Liver (tissue), 3 donors: ENCODE results near the gene PEAK3.

ENCODE experiments used
- ATF3 ChIP-seq: IDR thresholded peaks from 2 replicates; pipeline ENCODE4 v1.6.1; 2016; ENCODE audit warnings: antibody characterized with exemption
- CTCF ChIP-seq: fragments of 150-350 bp; IDR thresholded peaks from 2 replicates; pipeline ENCODE4 v1.5.1; 2017; ENCODE audit warnings: improper control_type of control experiment, low read depth, low read length; ENCODE audit not compliant: missing input control
- GABPA ChIP-seq, 2 donors: IDR thresholded peaks in 1 of 2; conservative IDR thresholded peaks in 1 of 2; 2 replicates each; pipeline ENCODE4 v1.6.1; 2016; ENCODE audit warnings: antibody characterized with exemption in 2 of 2, mild to moderate bottlenecking in 1 of 2, moderate library complexity in 1 of 2
- JUND ChIP-seq, 2 donors: IDR thresholded peaks; 2 replicates each; pipeline ENCODE4 v1.6.1; 2016; ENCODE audit warnings: antibody characterized with exemption in 2 of 2
- MAX ChIP-seq: IDR thresholded peaks from 2 replicates; pipeline ENCODE4 v1.6.1; 2016; ENCODE audit warnings: antibody characterized with exemption
- RAD21 ChIP-seq, 2 donors: IDR thresholded peaks; 2 replicates each; pipeline ENCODE4 v1.6.1; 2016; ENCODE audit warnings: antibody characterized with exemption in 2 of 2, mild to moderate bottlenecking in 2 of 2
- REST ChIP-seq: IDR thresholded peaks from 2 replicates; pipeline ENCODE4 v1.6.1; 2016; ENCODE audit warnings: antibody characterized with exemption, mild to moderate bottlenecking
- RXRA ChIP-seq, 2 donors: IDR thresholded peaks; 2 replicates each; pipeline ENCODE4 v1.6.1; 2017 to 2018; ENCODE audit warnings: antibody characterized with exemption in 2 of 2, mild to moderate bottlenecking in 1 of 2
- SP1 ChIP-seq: IDR thresholded peaks from 2 replicates; pipeline ENCODE4 v1.6.1; 2018; ENCODE audit warnings: antibody characterized with exemption, mild to moderate bottlenecking
- TAF1 ChIP-seq: conservative IDR thresholded peaks from 2 replicates; pipeline ENCODE4 v1.6.1; 2016; ENCODE audit warnings: antibody characterized with exemption, mild to moderate bottlenecking
- YY1 ChIP-seq: IDR thresholded peaks from 2 replicates; pipeline ENCODE4 v1.6.1; 2016; ENCODE audit warnings: antibody characterized with exemption, mild to moderate bottlenecking
- ZBTB33 ChIP-seq: IDR thresholded peaks from 2 replicates; pipeline ENCODE4 v1.6.1; 2016; ENCODE audit warnings: antibody characterized with exemption
- donor health status: healthy.
- donor health status: healthy.

GRCh38 chr19:2224754-2225349, 57.1 kb downstream of the PEAK3 start:
- TF ChIP-seq CTCF (no peak), SP1 (no peak), RXRA (IDR thresholded peaks at IDR 0.05) (no peak), JUND (IDR thresholded peaks at IDR 0.05) (no peak), MAX (no peak), ATF3 (no peak), ZBTB33 (no peak), REST (no peak), TAF1 (no peak), RAD21 (IDR thresholded peaks at IDR 0.05) (no peak), YY1 (no peak), GABPA (IDR thresholded peaks at IDR 0.05 in 1 of 2, conservative IDR thresholded peaks at IDR 0.05 in 1 of 2) (no peak)
